WTC11 (cell line): ENCODE results near the gene PRKCB. TPM values are rescaled to one million over a fixed set of nuclear protein-coding genes. Genes with fewer than 3 reads are reported as not detected.

Experiments used
- ATAC-seq: fragments of 200-7000 bp; cut with Tn5 transposase; 2 replicates; pipeline ENCODE4 v1.10.0; 2021; ENCODE audit warnings: mild to moderate bottlenecking, moderate library complexity
- CTCF ChIA-PET: fragments of 300-600 bp; sonication (Branson Sonifier 250); formaldehyde crosslinking; loops from one replicate; lab custom pipeline; 2021; ENCODE audit warnings: antibody characterized with exemption; lab: Charles Lee
- POLR2A ChIA-PET: fragments of 350-600 bp; sonication (Branson Sonifier 250); formaldehyde crosslinking; loops from one replicate; lab custom pipeline; 2021; ENCODE audit warnings: antibody characterized with exemption; lab: Charles Lee
- DNase-seq: peaks from one replicate; pipeline ENCODE4 v3.0.0; 2021; ENCODE audit warnings: low spot score
- H3K27ac Mint-ChIP-seq: 2 replicates; pipeline ENCODE4 v1.8.0; 2021; ENCODE audit warnings: mixed read lengths
- H3K27me3 Mint-ChIP-seq: 2 replicates; pipeline ENCODE4 v1.8.0; 2021; ENCODE audit warnings: low read depth, mild to moderate bottlenecking, moderate library complexity, mixed read lengths
- H3K36me3 Mint-ChIP-seq: 2 replicates; pipeline ENCODE4 v1.8.0; 2021; ENCODE audit warnings: mixed read lengths
- H3K4me1 Mint-ChIP-seq: 2 replicates; pipeline ENCODE4 v1.8.0; 2022; ENCODE audit warnings: mixed read lengths
- H3K4me3 Mint-ChIP-seq: 2 replicates; pipeline ENCODE4 v1.8.0; 2021; ENCODE audit warnings: mild to moderate bottlenecking, moderate library complexity, mixed read lengths
- H3K9me3 Mint-ChIP-seq: 2 replicates; pipeline ENCODE4 v1.8.0; 2021; ENCODE audit warnings: mixed read lengths
- ATF2 ChIP-seq: sonication (generic); formaldehyde crosslinking; IDR thresholded peaks from 2 replicates; pipeline ENCODE4 v1.8.1; 2022; ENCODE audit warnings: low read depth, missing genetic modification reagents, borderline replicate concordance
- ATF3 ChIP-seq: sonication (generic); formaldehyde crosslinking; conservative IDR thresholded peaks from 2 replicates; pipeline ENCODE4 v1.8.1; 2022; ENCODE audit warnings: mild to moderate bottlenecking, missing genetic modification reagents
- ATF6 ChIP-seq: sonication (generic); formaldehyde crosslinking; IDR thresholded peaks from 2 replicates; pipeline ENCODE4 v1.8.1; 2023; ENCODE audit warnings: mild to moderate bottlenecking, missing genetic modification reagents
- CDX4 ChIP-seq: fragments of 250-450 bp; sonication (Bioruptor Pico); IDR thresholded peaks from 2 replicates; pipeline ENCODE4 v1.9.0; 2021; ENCODE audit warnings: moderate library complexity, mild to moderate bottlenecking, inconsistent platforms, borderline replicate concordance
- CREM ChIP-seq: sonication (generic); formaldehyde crosslinking; IDR thresholded peaks from 2 replicates; pipeline ENCODE4 v1.8.1; 2022; ENCODE audit warnings: mild to moderate bottlenecking, missing genetic modification reagents, moderate library complexity
- CTCF ChIP-seq: fragments of 200-600 bp; IDR thresholded peaks from 2 replicates; pipeline ENCODE4 v1.8.0; 2022; ENCODE audit warnings: antibody characterized with exemption
- FOXP1 ChIP-seq: sonication (generic); formaldehyde crosslinking; IDR thresholded peaks from 2 replicates; pipeline ENCODE4 v1.8.0; 2022; ENCODE audit warnings: missing genetic modification reagents, mild to moderate bottlenecking, moderate library complexity, borderline replicate concordance
- HMGA2 ChIP-seq: fragments of 250-450 bp; sonication (Bioruptor Pico); IDR thresholded peaks from 2 replicates; pipeline ENCODE4 v1.4.0; 2021; ENCODE audit warnings: mild to moderate bottlenecking, moderate library complexity
- JAZF1 ChIP-seq: fragments of 250-450 bp; sonication (Bioruptor Pico); IDR thresholded peaks from 2 replicates; pipeline ENCODE4 v1.9.0; 2021; ENCODE audit warnings: moderate library complexity, mild to moderate bottlenecking, inconsistent platforms
- MAX ChIP-seq: sonication (generic); formaldehyde crosslinking; IDR thresholded peaks from 2 replicates; pipeline ENCODE4 v1.8.0; 2022; ENCODE audit warnings: mild to moderate bottlenecking, missing genetic modification reagents
- MXD4 ChIP-seq: fragments of 250-450 bp; sonication (Bioruptor Pico); IDR thresholded peaks from 2 replicates; pipeline ENCODE4 v1.8.0; 2021; ENCODE audit warnings: mild to moderate bottlenecking, moderate library complexity, borderline replicate concordance
- PRRX2 ChIP-seq: fragments of 250-450 bp; sonication (Bioruptor Pico); IDR thresholded peaks from 2 replicates; pipeline ENCODE4 v1.8.0; 2021; ENCODE audit warnings: mild to moderate bottlenecking
- RELA ChIP-seq: sonication (generic); formaldehyde crosslinking; IDR thresholded peaks from 2 replicates; pipeline ENCODE4 v1.8.1; 2022; ENCODE audit warnings: missing genetic modification reagents, mild to moderate bottlenecking, borderline replicate concordance
- RORB ChIP-seq: fragments of 250-450 bp; sonication (Bioruptor Pico); IDR thresholded peaks from 2 replicates; pipeline ENCODE4 v1.9.0; 2021; ENCODE audit warnings: mild to moderate bottlenecking
- SMAD4 ChIP-seq: sonication (generic); formaldehyde crosslinking; IDR thresholded peaks from 2 replicates; pipeline ENCODE4 v1.8.0; 2022; ENCODE audit warnings: mild to moderate bottlenecking, missing genetic modification reagents
- SP1 ChIP-seq: sonication (generic); formaldehyde crosslinking; conservative IDR thresholded peaks from 2 replicates; pipeline ENCODE4 v1.8.1; 2022; ENCODE audit warnings: missing genetic modification reagents
- TEAD1 ChIP-seq: sonication (generic); formaldehyde crosslinking; IDR thresholded peaks from 2 replicates; pipeline ENCODE4 v1.8.0; 2022; ENCODE audit warnings: mild to moderate bottlenecking, missing genetic modification reagents
- TEAD4 ChIP-seq: sonication (generic); formaldehyde crosslinking; IDR thresholded peaks from 2 replicates; pipeline ENCODE4 v1.8.0; 2022; ENCODE audit warnings: mild to moderate bottlenecking, missing genetic modification reagents
- USF2 ChIP-seq: sonication (generic); formaldehyde crosslinking; IDR thresholded peaks from 2 replicates; pipeline ENCODE4 v1.8.1; 2023; ENCODE audit warnings: mild to moderate bottlenecking, missing genetic modification reagents, moderate library complexity
- ZMAT4 ChIP-seq: fragments of 250-450 bp; sonication (Bioruptor Pico); IDR thresholded peaks from 2 replicates; pipeline ENCODE4 v1.9.0; 2021; ENCODE audit warnings: mild to moderate bottlenecking
- ZNF281 ChIP-seq: sonication (generic); formaldehyde crosslinking; IDR thresholded peaks from 2 replicates; pipeline ENCODE4 v1.8.0; 2023; ENCODE audit warnings: mild to moderate bottlenecking, missing genetic modification reagents
- ZNF425 ChIP-seq: fragments of 250-450 bp; sonication (Bioruptor Pico); conservative IDR thresholded peaks from 2 replicates; pipeline ENCODE4 v1.9.0; 2021; ENCODE audit warnings: mild to moderate bottlenecking
- total RNA-seq: library from RNA; stranded (reverse); gene quantifications from 3 replicates; pipeline ENCODE4 v1.2.3, GENCODE V29; 2021

The PRKCB gene
- total RNA-seq, 1 experiment from 2014 or later, result 6.9 TPM

- Mint-ChIP-seq H3K4me3 (no peak overlapping the region), H3K4me1 (peaks cover 21% of the 10 kb centered on the region), H3K27me3 (no peaks in the 10 kb centered on the region), H3K27ac (no peak overlapping the region), H3K9me3 (no peaks in the 10 kb centered on the region), H3K36me3 (no peaks in the 10 kb centered on the region)
- no peak for DNase-seq
- no peak for ATAC-seq
- ChIA-PET CTCF (interaction anchor here (1.1 to 1.2 kb wide), 2 partner anchors 32 to 106 kb away, joined by 3 read pairs; no protein-coding TSS in a partner anchor), POLR2A (no interaction called here)
- TF ChIP-seq MXD4, result no peak
- TF ChIP-seq MAX (CRISPR knock-in tag), result no peak
- TF ChIP-seq ATF6 (CRISPR knock-in tag), result no peak
- no peak for TF ChIP-seq RELA (CRISPR knock-in tag)
- no peak for TF ChIP-seq USF2 (CRISPR knock-in tag)
- TF ChIP-seq CDX4 (CRISPR knock-in tag), result no peak
- no peak for TF ChIP-seq SP1
- no peak for TF ChIP-seq CREM (CRISPR knock-in tag)
- TF ChIP-seq HMGA2 (CRISPR knock-in tag), result no peak
- TF ChIP-seq TEAD1 (CRISPR knock-in tag), result no peak
- TF ChIP-seq ATF3 (CRISPR knock-in tag), result no peak
- no peak for TF ChIP-seq ZNF281 (CRISPR knock-in tag)
- TF ChIP-seq TEAD4 (CRISPR knock-in tag), result no peak
- no peak for TF ChIP-seq SMAD4
- TF ChIP-seq CTCF, result no peak
- TF ChIP-seq JAZF1 (CRISPR knock-in tag), result no peak
Observed at GRCh38 chr16:23908790-23909189, 73.0 kb downstream of the PRKCB start.

- H3K36me3 Mint-ChIP-seq, result no peaks in the 10 kb centered on the region
- H3K27ac Mint-ChIP-seq, result no peak overlapping the region
- no peak overlapping the region for H3K4me3 Mint-ChIP-seq
- POLR2A ChIA-PET, result no interaction called here
- DNase-seq (no peak), ATAC-seq (no peak)
- CTCF ChIA-PET, result interaction anchor here (1.2 kb wide), 1 partner anchor 33 kb away, joined by 3 read pairs; no protein-coding TSS in a partner anchor
- H3K4me1 Mint-ChIP-seq, result peaks cover 12% of the 10 kb centered on the region
- TF ChIP-seq ATF2 (CRISPR knock-in tag) (no peak), ZMAT4 (CRISPR knock-in tag) (no peak), RORB (CRISPR knock-in tag) (no peak), FOXP1 (CRISPR knock-in tag) (no peak), PRRX2 (CRISPR knock-in tag) (no peak), ZNF425 (CRISPR knock-in tag) (no peak), ATF3 (CRISPR knock-in tag) (no peak)
- no peaks in the 10 kb centered on the region for H3K9me3 Mint-ChIP-seq
- H3K27me3 Mint-ChIP-seq, result no peaks in the 10 kb centered on the region
Observed at GRCh38 chr16:23909792-23910418, 74.1 kb downstream of the PRKCB start.
